CD14-positive monocyte (primary cell): ENCODE data around the gene COX7A1. TPM values are rescaled to one million over a fixed set of nuclear protein-coding genes. Genes with fewer than 3 reads are reported as not detected.
"Not testable (repeated sequence)": the region's sequence is repeated elsewhere in the genome, so short reads cannot be mapped to it uniquely, and the experiment has no call there.

Experiments used
- DNase-seq, 3 donors: peaks; one replicate each; pipeline ENCODE4 v3.0.0-alpha.2; 2011 to 2022
- H2AFZ ChIP-seq: 2 replicates; pipeline ENCODE4 v1.6.0; 2012; ENCODE audit warnings: mild to moderate bottlenecking, low read depth, low read length, inconsistent platforms; ENCODE audit not compliant: insufficient read depth, poor library complexity, severe bottlenecking
- H3K27ac ChIP-seq, 2 donors: 1 replicate in 1 of 2; 2 replicates in 1 of 2; pipeline ENCODE4 v1.5.1; 2012 to 2013; ENCODE audit warnings: low read length in 2 of 2, control low read depth in 1 of 2, inconsistent platforms in 1 of 2, low read depth in 1 of 2, mild to moderate bottlenecking in 1 of 2
- H3K27me3 ChIP-seq, 2 donors: one replicate each; pipeline versions ENCODE4 v1.6.0 to v1.6.1; 2011 to 2013; ENCODE audit warnings: low read length in 2 of 2; ENCODE audit not compliant: control insufficient read depth in 2 of 2, insufficient read depth in 2 of 2
- H3K36me3 ChIP-seq, 2 donors: replicated peaks in 1 of 2; 1 replicate in 1 of 2; 2 replicates in 1 of 2; pipeline versions ENCODE4 v1.5.1 to v1.6.1; 2012 to 2013; ENCODE audit warnings: low read length in 2 of 2, control low read depth in 1 of 2, inconsistent platforms in 1 of 2, mild to moderate bottlenecking in 1 of 2; ENCODE audit not compliant: insufficient read depth in 2 of 2, control insufficient read depth in 1 of 2
- H3K4me1 ChIP-seq, 2 donors: 1 replicate in 1 of 2; 2 replicates in 1 of 2; pipeline versions ENCODE4 v1.5.1 to v1.6.1; 2012 to 2013; ENCODE audit warnings: low read length in 2 of 2, control low read depth in 1 of 2, inconsistent platforms in 1 of 2, mild to moderate bottlenecking in 1 of 2, moderate library complexity in 1 of 2; ENCODE audit not compliant: insufficient read depth in 2 of 2, control insufficient read depth in 1 of 2
- H3K4me2 ChIP-seq: replicated peaks from 2 replicates; pipeline ENCODE3; 2012; ENCODE audit warnings: low read length, moderate library complexity, mild to moderate bottlenecking; ENCODE audit not compliant: poor library complexity, severe bottlenecking; ENCODE audit errors: extremely low read depth
- H3K4me3 ChIP-seq, 3 experiments: fragments of 200-600 bp in 1 of 3; sonication (generic) in 1 of 3; replicated peaks in 1 of 3; 1 replicate in 2 of 3; 2 replicates in 1 of 3; pipeline ENCODE4 v1.5.1; 2011 to 2013; ENCODE audit warnings: low read length in 3 of 3, mild to moderate bottlenecking in 3 of 3, control low read depth in 2 of 3, low read depth in 2 of 3, inconsistent platforms in 1 of 3, moderate library complexity in 1 of 3
- H3K79me2 ChIP-seq: 2 replicates; pipeline ENCODE4 v1.6.0; 2012; ENCODE audit warnings: mild to moderate bottlenecking, control low read depth, inconsistent platforms, low read length, moderate library complexity; ENCODE audit not compliant: insufficient read depth
- H3K9ac ChIP-seq: 2 replicates; pipeline ENCODE4 v1.6.0; 2017; ENCODE audit warnings: low read length, mild to moderate bottlenecking; ENCODE audit not compliant: insufficient read depth, poor library complexity, severe bottlenecking
- H3K9me3 ChIP-seq, 2 donors: replicated peaks in 1 of 2; 1 replicate in 1 of 2; 2 replicates in 1 of 2; pipeline versions ENCODE4 v1.5.1 to v1.6.1; 2012 to 2013; ENCODE audit warnings: low read length in 2 of 2, control low read depth in 1 of 2; ENCODE audit not compliant: control insufficient read depth in 1 of 2, insufficient read depth in 1 of 2
- H4K20me1 ChIP-seq: 2 replicates; pipeline ENCODE4 v1.6.0; 2012; ENCODE audit warnings: mild to moderate bottlenecking, low read length, control low read depth, moderate library complexity; ENCODE audit not compliant: insufficient read depth
- H3K27ac Mint-ChIP-seq, 7 donors: one replicate each; pipeline ENCODE4 v1.8.0; 2020; ENCODE audit warnings: mild to moderate bottlenecking in 7 of 7, mixed read lengths in 7 of 7, moderate library complexity in 6 of 7, inconsistent platforms in 2 of 7
- H3K27me3 Mint-ChIP-seq, 3 donors: one replicate each; pipeline ENCODE4 v1.8.0; 2021 to 2022; ENCODE audit warnings: low read depth in 3 of 3, mild to moderate bottlenecking in 3 of 3, mixed read lengths in 3 of 3, moderate library complexity in 3 of 3, inconsistent platforms in 1 of 3
- H3K36me3 Mint-ChIP-seq, 2 donors: one replicate each; pipeline ENCODE4 v1.8.0; 2020; ENCODE audit warnings: mixed read lengths in 2 of 2, inconsistent platforms in 1 of 2, mild to moderate bottlenecking in 1 of 2
- H3K4me1 Mint-ChIP-seq: one replicate; pipeline ENCODE4 v1.8.0; 2020; ENCODE audit warnings: mild to moderate bottlenecking, mixed read lengths
- H3K4me3 Mint-ChIP-seq, 2 donors: one replicate each; pipeline ENCODE4 v1.8.0; 2020; ENCODE audit warnings: mild to moderate bottlenecking in 2 of 2, mixed read lengths in 2 of 2, moderate library complexity in 1 of 2
- H3K9me3 Mint-ChIP-seq, 7 donors: one replicate each; pipeline ENCODE4 v1.8.0; 2020 to 2022; ENCODE audit warnings: mixed read lengths in 7 of 7, mild to moderate bottlenecking in 6 of 7, moderate library complexity in 6 of 7, inconsistent platforms in 2 of 7
- CTCF ChIP-seq: fragments of 200-600 bp; IDR thresholded peaks from one replicate; pipeline ENCODE4 v1.8.0; 2022; ENCODE audit warnings: antibody characterized with exemption, mild to moderate bottlenecking
- WGBS: methylation state at CpG from one replicate; pipeline ENCODE4 v1.1.5; 2013; ENCODE audit warnings: missing lambda C conversion rate; ENCODE audit not compliant: insufficient coverage; 5-methylcytosine and 5-hydroxymethylcytosine counted together
- intact Hi-C, 2 donors: fragments of 100-400 bp; cut with micrococcal nuclease; formaldehyde crosslinking; loops; one replicate each; pipeline versions ENCODE4 v1.15.0 to v1.15.1; 2023
- polyA plus RNA-seq, 3 donors: library from polyadenylated mRNA; depleted of rRNA in 1 of 3; unstranded in 2 of 3; stranded (reverse) in 1 of 3; fragments of 300-500 nt in 2 of 3; fragments of >200 nt in 1 of 3; fragmentation: Illumina TruSeq in 2 of 3; gene quantifications; 1 replicate in 2 of 3; 2 replicates in 1 of 3; pipeline ENCODE4 v1.2.3, GENCODE V29; 2012 to 2021

The COX7A1 gene
- polyA plus RNA-seq, 3 donors, result not detected

- H3K79me2 ChIP-seq, H3K36me3 Mint-ChIP-seq, H3K9ac ChIP-seq, H3K4me3 ChIP-seq, H4K20me1 ChIP-seq, H3K27ac ChIP-seq, H3K9me3 ChIP-seq, H3K27me3 ChIP-seq, H3K4me2 ChIP-seq, H2AFZ ChIP-seq, intact Hi-C loops, H3K27me3 Mint-ChIP-seq, H3K4me1 ChIP-seq, H3K4me3 Mint-ChIP-seq, H3K4me1 Mint-ChIP-seq, H3K36me3 ChIP-seq, H3K9me3 Mint-ChIP-seq, DNase-seq: not testable (repeated sequence)
- H3K27ac Mint-ChIP-seq, result peak overlapping the region in 1 of 7 donors; percentile 61
- 100% methylated on average over 4 of the region's 8 CpGs for WGBS
Observed at GRCh38 chr19:36173846-36174245, 21.6 kb upstream of the COX7A1 start.

GRCh38 chr19:36172852-36173251 is 20.6 kb upstream of the COX7A1 start:
- Histone ChIP-seq H3K27me3 (no peaks in the 10 kb centered on the region), H3K79me2 (no peaks in the 10 kb centered on the region), H3K9ac (no peak overlapping the region), H3K4me3 (no peak overlapping the region), H3K4me2 (no peak overlapping the region), H3K27ac (no peak overlapping the region), H4K20me1 (no peaks in the 10 kb centered on the region), H2AFZ (no peak overlapping the region), H3K4me1 (peaks cover 0 to 5% of the 10 kb centered on the region in 2 donors), H3K36me3 (no peaks in the 10 kb centered on the region), H3K9me3 (no peaks in the 10 kb centered on the region)
- TF ChIP-seq CTCF, result no peak
- Mint-ChIP-seq H3K9me3 (peaks cover 0 to 3% (median 0%) of the 10 kb centered on the region in 7 donors), H3K4me1 (peaks cover 3% of the 10 kb centered on the region), H3K4me3 (no peak overlapping the region), H3K36me3 (peaks cover 0 to 3% of the 10 kb centered on the region in 2 donors), H3K27ac (no peak overlapping the region), H3K27me3 (peaks cover 0 to 4% (median 2%) of the 10 kb centered on the region in 3 donors)
- no peak for DNase-seq
- 100% methylated on average over 1 of the region's 5 CpGs for WGBS
- intact Hi-C loops, result no loop called here
